GM21786 (cell line): Measurements from ENCODE around the gene ZNF710.
A peak's percentile ranks its signal among the peaks of the same experiment; 100 is the strongest.

Experiments
- ATAC-seq: cut with Tn5 transposase; IDR thresholded peaks from one replicate; pipeline ENCODE4 v1.9.1; 2021; ENCODE audit not compliant: unreplicated experiment

ZNF710 gene

GRCh38 chr15:90016721-90017120 is 15.6 kb downstream of the ZNF710 start:
- no peak for ATAC-seq

GRCh38 chr15:90018216-90018831 is 17.2 kb downstream of the ZNF710 start:
- no peak for ATAC-seq

GRCh38 chr15:90019611-90020010 is 18.5 kb downstream of the ZNF710 start:
- no peak for ATAC-seq

- ATAC-seq = no peak
Observed at GRCh38 chr15:90020021-90020735, 19.1 kb downstream of the ZNF710 start.

- ATAC-seq = no peak
Observed at GRCh38 chr15:90020936-90021507, 19.9 kb downstream of the ZNF710 start.

GRCh38 chr15:90022345-90022744 is 21.2 kb downstream of the ZNF710 start:
- ATAC-seq = no peak

- no peak for ATAC-seq
Observed at GRCh38 chr15:90022905-90023700, 22.0 kb downstream of the ZNF710 start.

- no peak for ATAC-seq
Observed at GRCh38 chr15:90024406-90024805, 23.3 kb downstream of the ZNF710 start.

GRCh38 chr15:90025489-90026033 is 24.4 kb downstream of the ZNF710 start:
- ATAC-seq = no peak

- no peak for ATAC-seq
Observed at GRCh38 chr15:90028376-90028944, 27.3 kb downstream of the ZNF710 start.

- ATAC-seq = no peak
Observed at GRCh38 chr15:90029024-90029423, 27.9 kb downstream of the ZNF710 start.

- ATAC-seq = no peak
Observed at GRCh38 chr15:90030376-90030775, 29.3 kb downstream of the ZNF710 start.

- ATAC-seq = peak; percentile 87
Observed at GRCh38 chr15:90031231-90031791, 30.2 kb downstream of the ZNF710 start.

GRCh38 chr15:90033006-90033405 is 31.9 kb downstream of the ZNF710 start:
- no peak for ATAC-seq

GRCh38 chr15:90033448-90033847 is 32.3 kb downstream of the ZNF710 start:
- ATAC-seq = no peak

GRCh38 chr15:90035095-90035839 is 34.1 kb downstream of the ZNF710 start:
- no peak for ATAC-seq

GRCh38 chr15:90035840-90036230 is 34.7 kb downstream of the ZNF710 start:
- ATAC-seq = no peak

- no peak for ATAC-seq
Observed at GRCh38 chr15:90036343-90036742, 35.2 kb downstream of the ZNF710 start.

GRCh38 chr15:90036806-90037510 is 35.8 kb downstream of the ZNF710 start:
- ATAC-seq = no peak
